Breast epithelium (tissue), 4 donors: ENCODE data around the gene ACOT13. TPM values are rescaled to one million over a fixed set of nuclear protein-coding genes. Genes with fewer than 3 reads are reported as not detected.

Experiments
- DNase-seq, 2 donors: peaks; one replicate each; pipeline ENCODE4 v3.0.0-alpha.2; 2019; ENCODE audit warnings: low spot score in 2 of 2
- H3K27ac ChIP-seq, 2 donors: fragments of 200-600 bp; sonication (generic) in 1 of 2; one replicate each; pipeline ENCODE4 v1.5.1; 2016 to 2019; ENCODE audit warnings: mild to moderate bottlenecking in 1 of 2
- H3K27me3 ChIP-seq, 2 donors: fragments of 200-600 bp; sonication (generic) in 1 of 2; one replicate each; pipeline versions ENCODE4 v1.5.1 to v1.6.0; 2017 to 2019; ENCODE audit warnings: control low read depth in 1 of 2, mild to moderate bottlenecking in 1 of 2
- H3K36me3 ChIP-seq: fragments of 200-600 bp; one replicate; pipeline ENCODE4 v1.5.1; 2019
- H3K4me1 ChIP-seq, 2 donors: fragments of 200-600 bp; sonication (generic); one replicate each; pipeline ENCODE4 v1.5.1; 2016 to 2019; ENCODE audit warnings: control low read depth in 1 of 2
- H3K4me3 ChIP-seq, 3 donors: fragments of 200-600 bp; sonication (generic); 1 replicate in 2 of 3; 2 replicates in 1 of 3; pipeline ENCODE4 v1.5.1; 2016 to 2019; ENCODE audit warnings: mild to moderate bottlenecking in 3 of 3, moderate library complexity in 2 of 3
- H3K9me3 ChIP-seq, 2 donors: fragments of 200-600 bp; sonication (generic) in 1 of 2; one replicate each; pipeline ENCODE4 v1.5.1; 2016 to 2019; ENCODE audit warnings: control low read depth in 1 of 2
- POLR2A ChIP-seq: fragments of 450-650 bp; IDR thresholded peaks from one replicate; pipeline ENCODE4 v1.6.1; 2016; ENCODE audit warnings: antibody characterized with exemption, mild to moderate bottlenecking, moderate library complexity
- POLR2AphosphoS5 ChIP-seq, 3 donors: sonication (generic); formaldehyde crosslinking; IDR thresholded peaks; one replicate each; pipeline ENCODE4 v1.6.1; 2017; ENCODE audit warnings: antibody characterized with exemption in 3 of 3
- intact Hi-C: fragments of 100-400 bp; cut with DNase I; formaldehyde crosslinking; loops from one replicate; pipeline ENCODE4 v1.15.1; 2023; ENCODE audit warnings: low total_unique reads
- total RNA-seq, 3 donors: library from RNA; depleted of rRNA; stranded (reverse); fragments of >200 nt; gene quantifications; one replicate each; pipeline ENCODE4 v1.1.0, GENCODE V29; 2016
- TF ChIP-seq, protein P1 (sequence below), 3 donors: fragments of 450-650 bp; IDR thresholded peaks; one replicate each; pipeline ENCODE4 v1.5.1; 2016 to 2017; ENCODE audit warnings: antibody characterized with exemption in 3 of 3, mild to moderate bottlenecking in 3 of 3, moderate library complexity in 3 of 3

ACOT13 gene
- total RNA-seq, 3 donors from 2014 or later: 6.3 to 12.0 (median 8.2) TPM

DNA sequence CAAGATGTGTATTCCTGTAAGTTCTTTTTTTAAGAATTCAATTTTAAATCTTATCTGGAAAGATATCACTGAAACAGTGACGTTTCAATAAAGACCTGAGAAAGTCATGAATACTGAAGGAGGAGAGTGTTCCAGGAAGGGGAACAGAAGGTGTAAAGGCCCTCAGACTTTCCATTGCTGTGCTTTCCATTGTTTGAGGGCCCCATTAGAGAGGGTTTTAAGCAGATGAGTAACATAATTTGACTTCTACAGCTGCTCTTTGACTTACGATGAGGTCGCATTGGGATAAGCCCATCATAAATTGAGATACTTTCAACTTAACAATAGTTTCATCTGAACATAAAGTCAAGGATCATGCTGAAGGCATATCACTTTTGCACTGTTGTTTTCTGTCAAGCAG lies 24.7 kb downstream of the ACOT13 start:
- Histone ChIP-seq H3K4me3 (no peak overlapping the region), H3K36me3 (no peaks in the 10 kb centered on the region), H3K9me3 (no peaks in the 10 kb centered on the region), H3K27me3 (no peaks in the 10 kb centered on the region), H3K4me1 (no peaks in the 10 kb centered on the region), H3K27ac (no peak overlapping the region)
- TF ChIP-seq, protein P1, sequence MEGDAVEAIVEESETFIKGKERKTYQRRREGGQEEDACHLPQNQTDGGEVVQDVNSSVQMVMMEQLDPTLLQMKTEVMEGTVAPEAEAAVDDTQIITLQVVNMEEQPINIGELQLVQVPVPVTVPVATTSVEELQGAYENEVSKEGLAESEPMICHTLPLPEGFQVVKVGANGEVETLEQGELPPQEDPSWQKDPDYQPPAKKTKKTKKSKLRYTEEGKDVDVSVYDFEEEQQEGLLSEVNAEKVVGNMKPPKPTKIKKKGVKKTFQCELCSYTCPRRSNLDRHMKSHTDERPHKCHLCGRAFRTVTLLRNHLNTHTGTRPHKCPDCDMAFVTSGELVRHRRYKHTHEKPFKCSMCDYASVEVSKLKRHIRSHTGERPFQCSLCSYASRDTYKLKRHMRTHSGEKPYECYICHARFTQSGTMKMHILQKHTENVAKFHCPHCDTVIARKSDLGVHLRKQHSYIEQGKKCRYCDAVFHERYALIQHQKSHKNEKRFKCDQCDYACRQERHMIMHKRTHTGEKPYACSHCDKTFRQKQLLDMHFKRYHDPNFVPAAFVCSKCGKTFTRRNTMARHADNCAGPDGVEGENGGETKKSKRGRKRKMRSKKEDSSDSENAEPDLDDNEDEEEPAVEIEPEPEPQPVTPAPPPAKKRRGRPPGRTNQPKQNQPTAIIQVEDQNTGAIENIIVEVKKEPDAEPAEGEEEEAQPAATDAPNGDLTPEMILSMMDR (IDR thresholded peaks at IDR 0.05): no peak
- TF ChIP-seq POLR2A (no peak), POLR2AphosphoS5 (IDR thresholded peaks at IDR 0.05) (no peak)
- intact Hi-C loops: no loop called here
- DNase-seq: no peak

DNA sequence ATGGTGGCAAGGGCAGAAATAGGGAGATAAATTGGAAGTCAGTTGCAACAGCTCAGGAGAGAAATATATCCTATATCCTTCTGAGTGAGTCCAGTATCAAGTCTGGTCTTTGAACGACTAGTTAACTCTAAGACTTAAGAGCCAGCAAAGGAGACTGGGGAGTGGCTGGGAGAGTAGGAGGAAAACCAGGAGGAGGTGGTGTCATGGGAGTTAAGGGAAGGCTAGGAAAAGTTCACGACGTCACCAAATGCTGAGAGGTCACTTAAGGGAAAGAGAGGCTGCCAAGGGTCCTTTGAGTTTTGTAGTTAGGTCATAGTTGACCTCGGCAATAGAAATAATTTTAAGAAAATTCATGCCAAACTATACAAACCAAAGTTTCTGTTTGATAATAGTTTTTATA lies 25.1 kb downstream of the ACOT13 start:
- Histone ChIP-seq H3K36me3 (no peaks in the 10 kb centered on the region), H3K4me1 (no peaks in the 10 kb centered on the region), H3K27me3 (no peaks in the 10 kb centered on the region), H3K4me3 (no peak overlapping the region), H3K9me3 (no peaks in the 10 kb centered on the region), H3K27ac (no peak overlapping the region)
- TF ChIP-seq POLR2AphosphoS5 (IDR thresholded peaks at IDR 0.05) (no peak), POLR2A (no peak)
- TF ChIP-seq, protein P1 (IDR thresholded peaks at IDR 0.05): no peak
- intact Hi-C loops: no loop called here
- DNase-seq: no peak

DNA sequence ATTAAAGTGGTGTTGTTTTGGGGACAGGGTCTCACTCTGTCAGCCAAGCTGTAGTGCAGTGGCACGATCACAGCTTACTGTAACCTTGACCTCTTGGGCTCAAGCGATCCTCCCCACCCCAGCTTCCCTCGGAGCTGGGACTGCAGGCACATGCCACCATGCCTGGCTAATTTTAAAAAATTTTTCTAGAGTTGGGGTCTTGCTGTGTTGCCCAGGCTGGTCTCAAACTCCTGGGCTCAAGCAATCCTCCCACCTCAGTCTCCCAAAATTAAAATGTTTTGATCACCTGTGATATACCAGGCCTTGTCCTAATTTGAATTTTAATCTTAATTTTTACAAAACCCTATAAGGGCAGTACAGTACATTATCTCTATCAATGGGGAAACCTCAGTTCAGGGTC lies 25.5 kb downstream of the ACOT13 start:
- no peaks in the 10 kb centered on the region for H3K9me3 ChIP-seq
- TF ChIP-seq, protein P1 (IDR thresholded peaks at IDR 0.05): no peak
- TF ChIP-seq POLR2A (no peak), POLR2AphosphoS5 (IDR thresholded peaks at IDR 0.05) (no peak)
- H3K4me3 ChIP-seq: no peak overlapping the region
- no peaks in the 10 kb centered on the region for H3K36me3 ChIP-seq
- no peak overlapping the region for H3K27ac ChIP-seq
- H3K27me3 ChIP-seq: no peaks in the 10 kb centered on the region
- H3K4me1 ChIP-seq: no peaks in the 10 kb centered on the region
- intact Hi-C loops: no loop called here
- DNase-seq: no peak

DNA sequence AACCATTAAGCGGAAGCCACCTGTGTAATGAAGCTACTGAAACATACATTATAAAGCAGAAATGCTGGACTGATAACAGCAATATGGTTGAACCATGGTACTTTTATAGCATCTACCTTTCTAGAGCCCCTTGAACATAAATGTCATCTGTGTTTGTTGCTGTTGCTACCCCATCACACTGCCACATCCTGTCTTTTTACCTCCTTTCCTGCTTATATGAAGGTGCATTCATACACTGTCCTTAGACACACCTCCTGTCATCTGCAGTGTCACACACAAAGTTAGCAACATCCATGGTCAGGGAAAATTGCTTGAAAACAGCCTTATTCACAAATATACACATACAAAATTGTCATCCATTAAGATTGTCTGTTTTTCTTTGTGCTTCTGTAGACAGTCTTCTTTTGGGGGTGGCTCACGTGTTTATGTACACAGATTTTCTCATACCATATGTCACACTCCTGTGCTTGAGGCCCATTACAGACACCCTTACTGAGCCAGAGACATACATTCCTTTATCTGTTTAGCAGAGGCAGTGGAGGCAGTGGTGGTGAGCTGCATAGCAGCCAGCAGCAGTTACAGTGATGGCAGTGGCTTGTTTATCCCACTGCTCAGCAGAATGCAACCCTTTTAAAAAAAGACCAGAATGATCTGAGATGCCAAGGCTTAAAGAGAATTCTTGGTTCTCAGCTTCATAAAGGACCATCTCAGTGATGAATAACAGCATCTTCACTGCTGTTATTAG lies 26.1 kb downstream of the ACOT13 start:
- intact Hi-C loops: no loop called here
- no peak for DNase-seq
- no peaks in the 10 kb centered on the region for H3K9me3 ChIP-seq
- no peaks in the 10 kb centered on the region for H3K27me3 ChIP-seq
- TF ChIP-seq POLR2A (no peak), POLR2AphosphoS5 (IDR thresholded peaks at IDR 0.05) (no peak)
- TF ChIP-seq, protein P1 (IDR thresholded peaks at IDR 0.05): no peak
- H3K27ac ChIP-seq: no peak overlapping the region
- no peaks in the 10 kb centered on the region for H3K4me1 ChIP-seq
- H3K4me3 ChIP-seq: no peak overlapping the region
- no peaks in the 10 kb centered on the region for H3K36me3 ChIP-seq

DNA sequence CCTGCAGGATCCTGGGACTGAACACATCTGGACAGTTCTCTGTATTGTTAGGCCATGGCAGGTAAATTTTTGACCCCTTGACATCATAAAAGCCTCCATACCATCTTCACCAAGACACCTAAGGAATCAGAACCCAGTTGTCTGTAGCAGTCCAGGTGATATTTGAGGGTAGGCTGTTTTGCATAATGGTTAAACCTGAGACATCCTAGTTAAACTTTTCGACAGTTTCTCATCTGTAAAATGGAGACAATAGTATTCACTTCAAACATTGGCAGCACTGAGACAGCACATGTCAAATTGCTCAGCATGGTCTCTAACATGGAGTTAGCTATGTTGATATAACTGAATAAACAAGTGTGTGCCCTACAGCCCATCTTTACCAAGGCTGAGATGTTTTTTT lies 27.3 kb downstream of the ACOT13 start:
- intact Hi-C loops: no loop called here

More for the DNA sequence above, 27.3 kb downstream of the ACOT13 start:
- TF ChIP-seq, protein P1 (IDR thresholded peaks at IDR 0.05): no peak
- TF ChIP-seq POLR2A (no peak), POLR2AphosphoS5 (IDR thresholded peaks at IDR 0.05) (no peak)
- H3K4me3 ChIP-seq: no peak overlapping the region
- no peaks in the 10 kb centered on the region for H3K36me3 ChIP-seq
- H3K4me1 ChIP-seq: no peaks in the 10 kb centered on the region
- no peak for DNase-seq
- no peaks in the 10 kb centered on the region for H3K9me3 ChIP-seq
- H3K27ac ChIP-seq: no peak overlapping the region
- H3K27me3 ChIP-seq: no peaks in the 10 kb centered on the region
